ENCODE measurements around the gene KDM2A. TPM values are rescaled to one million over a fixed set of nuclear protein-coding genes. Genes with fewer than 3 reads are reported as not detected.
A peak's percentile ranks its signal among the peaks of the same experiment; 100 is the strongest.
"Not testable (repeated sequence)": the region's sequence is repeated elsewhere in the genome, so short reads cannot be mapped to it uniquely, and the experiment has no call there.

Gene KDM2A
- total RNA-seq, 6 experiments from 2014 or later: 23.8 to 37.1 (median 33.4) TPM

DNA sequence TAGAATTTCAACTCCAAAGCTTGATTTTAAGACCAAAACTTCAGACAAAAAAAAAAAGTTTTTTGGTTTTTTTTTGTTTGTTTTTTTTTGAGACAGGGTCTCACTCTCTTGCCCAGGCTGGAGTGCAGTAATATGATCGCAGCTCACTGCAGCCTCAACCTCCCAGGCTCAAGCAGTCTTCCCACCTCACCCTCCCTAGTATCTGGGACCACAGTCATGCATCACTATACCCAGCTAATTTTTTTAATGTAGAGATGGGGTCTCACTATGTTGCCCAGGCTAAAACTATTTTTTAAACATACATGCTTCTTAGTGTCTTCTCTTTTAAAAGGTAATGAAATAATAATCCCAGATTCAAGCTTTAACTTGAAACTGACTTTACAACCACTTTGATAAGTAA, 111.8 kb downstream of the KDM2A start:
- TF ChIP-seq POLR2A (IDR thresholded peaks at IDR 0.05): no peak
- TF ChIP-seq, protein P1, sequence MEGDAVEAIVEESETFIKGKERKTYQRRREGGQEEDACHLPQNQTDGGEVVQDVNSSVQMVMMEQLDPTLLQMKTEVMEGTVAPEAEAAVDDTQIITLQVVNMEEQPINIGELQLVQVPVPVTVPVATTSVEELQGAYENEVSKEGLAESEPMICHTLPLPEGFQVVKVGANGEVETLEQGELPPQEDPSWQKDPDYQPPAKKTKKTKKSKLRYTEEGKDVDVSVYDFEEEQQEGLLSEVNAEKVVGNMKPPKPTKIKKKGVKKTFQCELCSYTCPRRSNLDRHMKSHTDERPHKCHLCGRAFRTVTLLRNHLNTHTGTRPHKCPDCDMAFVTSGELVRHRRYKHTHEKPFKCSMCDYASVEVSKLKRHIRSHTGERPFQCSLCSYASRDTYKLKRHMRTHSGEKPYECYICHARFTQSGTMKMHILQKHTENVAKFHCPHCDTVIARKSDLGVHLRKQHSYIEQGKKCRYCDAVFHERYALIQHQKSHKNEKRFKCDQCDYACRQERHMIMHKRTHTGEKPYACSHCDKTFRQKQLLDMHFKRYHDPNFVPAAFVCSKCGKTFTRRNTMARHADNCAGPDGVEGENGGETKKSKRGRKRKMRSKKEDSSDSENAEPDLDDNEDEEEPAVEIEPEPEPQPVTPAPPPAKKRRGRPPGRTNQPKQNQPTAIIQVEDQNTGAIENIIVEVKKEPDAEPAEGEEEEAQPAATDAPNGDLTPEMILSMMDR (IDR thresholded peaks at IDR 0.05): no peak
- no peak for DNase-seq
- H3K36me3 ChIP-seq: peaks cover 0 to 58% (median 23%) of the 10 kb centered on the region in 4 donors
- intact Hi-C loops (cut with DNase I): no loop called here
- H3K9me3 ChIP-seq: no peaks in the 10 kb centered on the region
- no peaks in the 10 kb centered on the region for H3K27me3 ChIP-seq
- no peaks in the 10 kb centered on the region for H3K4me1 ChIP-seq
- H3K4me3 ChIP-seq: no peak overlapping the region
- no peak for ATAC-seq
- no peak overlapping the region for H3K27ac ChIP-seq
- WGBS (ENCODE audit: insufficient coverage, low coverage, low lambda C conversion rate, missing lambda C conversion rate): 100% methylated on average over 1 of the region's 1 CpG

DNA sequence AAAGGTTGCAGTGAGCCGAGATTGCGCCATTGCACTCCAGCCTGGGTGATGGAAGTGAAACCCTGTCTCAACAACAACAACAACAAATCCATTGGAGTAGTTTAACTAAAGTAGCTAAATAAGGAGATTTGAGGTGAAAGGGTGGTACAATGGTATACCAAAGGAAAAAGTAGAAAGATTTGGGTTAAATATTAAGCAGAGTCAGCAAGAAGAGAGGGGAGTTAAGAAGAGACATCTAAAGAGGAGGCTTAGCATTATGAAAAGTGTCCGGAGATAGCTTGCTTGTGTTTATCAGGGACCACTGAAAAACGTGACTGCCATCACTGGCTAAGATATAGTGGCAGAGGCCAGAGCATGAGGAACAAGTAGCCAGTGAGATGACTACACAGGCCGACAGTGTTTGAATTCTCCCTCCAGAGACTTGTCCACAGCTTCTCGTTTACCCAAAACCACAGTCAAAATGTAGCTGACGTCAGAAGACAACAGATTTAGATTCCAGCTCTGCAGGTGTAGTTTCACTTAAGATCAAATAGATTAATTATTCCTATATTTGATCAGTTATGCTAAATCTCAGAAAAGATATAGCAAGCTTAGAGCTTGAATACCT, 114.6 kb downstream of the KDM2A start:
- intact Hi-C loops (cut with DNase I): no loop called here
- no peak overlapping the region for H3K4me3 ChIP-seq
- H3K27ac ChIP-seq: no peak overlapping the region
- peaks cover 0 to 9% (median 2%) of the 10 kb centered on the region in 4 donors for H3K4me1 ChIP-seq
- no peaks in the 10 kb centered on the region for H3K9me3 ChIP-seq
- H3K27me3 ChIP-seq: no peaks in the 10 kb centered on the region
- peaks cover 0 to 41% (median 16%) of the 10 kb centered on the region in 4 donors for H3K36me3 ChIP-seq
- DNase-seq: no peak
- ATAC-seq: no peak
- 68% methylated on average over 6 of the region's 7 CpGs for WGBS (ENCODE audit: insufficient coverage, low coverage, low lambda C conversion rate, missing lambda C conversion rate)
- TF ChIP-seq, protein P1 (IDR thresholded peaks at IDR 0.05): no peak
- no peak for TF ChIP-seq POLR2A (IDR thresholded peaks at IDR 0.05)

DNA sequence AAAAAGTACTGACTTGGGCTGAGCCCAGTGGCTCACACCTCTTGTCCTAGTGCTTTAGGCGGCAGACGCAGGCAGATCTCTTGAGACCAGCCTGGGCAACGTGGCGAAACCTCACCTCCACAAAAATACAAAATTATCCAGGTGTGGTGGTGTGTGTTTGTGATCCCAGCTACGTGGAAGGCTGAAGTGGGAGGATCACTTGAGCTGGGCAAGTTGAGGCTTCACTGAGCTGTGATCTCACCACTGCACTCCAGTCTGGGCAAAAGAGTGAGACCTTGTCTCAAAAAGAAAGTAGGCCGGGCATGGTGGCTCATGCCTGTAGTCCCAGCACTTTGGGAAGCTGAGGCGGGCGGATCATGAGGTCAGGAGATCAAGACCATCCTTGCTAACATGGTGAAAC, 115.5 kb downstream of the KDM2A start:
- H3K27me3 ChIP-seq; intact Hi-C loops (cut with DNase I); ATAC-seq; H3K4me3 ChIP-seq; H3K27ac ChIP-seq; DNase-seq; H3K9me3 ChIP-seq: not testable (repeated sequence)
- H3K4me1 ChIP-seq: peaks cover 0 to 18% (median 7%) of the 10 kb centered on the region in 4 donors
- peaks cover 0 to 32% (median 10%) of the 10 kb centered on the region in 4 donors for H3K36me3 ChIP-seq
- 96% methylated on average over 5 of the region's 8 CpGs for WGBS (ENCODE audit: insufficient coverage, low coverage, low lambda C conversion rate, missing lambda C conversion rate)

DNA sequence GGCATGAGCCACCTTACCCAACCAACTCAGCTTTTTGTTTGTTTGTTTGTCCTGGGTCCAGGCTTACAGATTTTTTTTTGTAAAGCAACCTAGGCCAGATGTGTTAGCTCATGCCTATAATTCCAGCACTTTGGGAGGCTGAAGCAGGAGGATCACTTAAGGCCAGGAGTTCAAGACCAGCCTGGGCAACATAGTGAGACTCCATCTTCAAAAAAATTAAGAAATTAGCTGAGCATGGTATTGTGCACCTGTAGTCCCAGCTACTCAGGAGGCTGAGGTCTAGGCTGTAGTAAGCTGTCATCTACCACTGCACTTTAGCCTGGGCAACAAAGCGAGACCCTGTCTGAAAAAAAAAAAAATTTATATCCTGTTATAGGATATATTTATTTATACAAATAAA, 118.5 kb downstream of the KDM2A start:
- Histone ChIP-seq H3K36me3 (peaks cover 0 to 6% (median 2%) of the 10 kb centered on the region in 4 donors), H3K9me3 (no peaks in the 10 kb centered on the region), H3K27me3 (no peaks in the 10 kb centered on the region), H3K27ac (no peak overlapping the region), H3K4me1 (peaks cover 0 to 29% (median 13%) of the 10 kb centered on the region in 4 donors), H3K4me3 (no peak overlapping the region)
- WGBS (ENCODE audit: insufficient coverage, low coverage, low lambda C conversion rate, missing lambda C conversion rate): 100% methylated on average over 1 of the region's 1 CpG
- intact Hi-C loops (cut with DNase I): no loop called here
- DNase-seq (no peak), ATAC-seq (no peak)
- TF ChIP-seq, protein P1 (IDR thresholded peaks at IDR 0.05): no peak
- no peak for TF ChIP-seq POLR2A (IDR thresholded peaks at IDR 0.05)

DNA sequence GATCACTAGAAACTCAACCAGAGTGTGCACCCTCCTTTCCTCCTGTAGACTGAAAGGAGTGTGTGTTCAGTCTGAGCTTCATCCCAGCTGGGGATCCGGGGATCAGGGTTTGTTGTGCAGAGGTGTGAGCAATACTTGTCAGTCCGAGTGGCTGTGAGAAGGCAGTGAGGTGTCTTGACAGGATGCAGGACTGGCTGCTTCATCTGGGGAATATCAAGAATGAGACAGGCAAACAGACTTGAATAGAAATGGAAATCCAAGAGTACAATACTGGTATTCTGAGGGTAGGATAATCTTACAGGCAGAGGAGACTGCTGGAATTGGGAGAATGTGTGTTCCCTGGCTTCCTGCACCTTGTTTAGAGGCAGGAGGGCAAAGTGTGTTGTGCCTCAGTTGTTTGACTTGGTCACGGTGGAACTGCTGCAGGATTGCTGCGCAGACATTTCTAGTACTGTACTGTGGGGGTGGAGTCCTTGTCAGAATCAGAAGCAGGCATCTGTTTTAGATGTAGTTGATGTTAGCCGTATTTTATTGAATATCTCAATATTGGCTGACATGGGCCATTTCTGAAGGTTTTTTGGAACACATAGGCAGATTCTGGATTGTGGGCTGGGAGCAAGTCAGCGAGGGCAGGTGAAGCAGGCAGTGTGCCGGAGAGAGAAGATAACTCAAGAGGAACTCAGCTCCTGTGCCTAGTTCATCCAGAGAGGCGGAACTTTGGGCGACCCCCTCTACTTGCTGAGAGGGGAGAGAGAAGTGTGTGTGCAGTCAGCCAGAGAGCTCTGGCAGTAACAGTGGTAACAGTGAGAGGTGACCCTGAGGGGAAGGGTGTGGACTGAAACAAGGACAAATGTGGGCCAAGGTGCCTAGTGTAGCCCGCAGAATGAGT, 120.1 kb downstream of the KDM2A start:
- 16% methylated on average over 10 of the region's 10 CpGs for WGBS (ENCODE audit: insufficient coverage, low coverage, low lambda C conversion rate, missing lambda C conversion rate)
- intact Hi-C loops (cut with DNase I): no loop called here
- Histone ChIP-seq H3K9me3 (no peaks in the 10 kb centered on the region), H3K4me1 (peaks cover 0 to 34% (median 15%) of the 10 kb centered on the region in 4 donors), H3K4me3 (no peak overlapping the region), H3K27ac (peak overlapping the region in 2 of 3 donors; percentile 5 to 43), H3K36me3 (peaks cover 0 to 15% (median 8%) of the 10 kb centered on the region in 4 donors), H3K27me3 (no peaks in the 10 kb centered on the region)
- no peak for ATAC-seq
- TF ChIP-seq, protein P1 (IDR thresholded peaks at IDR 0.05): no peak
- no peak for TF ChIP-seq POLR2A (IDR thresholded peaks at IDR 0.05)
- no peak for DNase-seq
